ENCODE results near the gene IQSEC2. TPM values are rescaled to one million over a fixed set of nuclear protein-coding genes. Genes with fewer than 3 reads are reported as not detected.

The IQSEC2 gene
- total and polyA plus RNA-seq, 2 of the 13 experiments (the other 11 are each of a cell fraction or from before 2014, with no cell fraction given): 0.13 to 0.21 TPM

DNA sequence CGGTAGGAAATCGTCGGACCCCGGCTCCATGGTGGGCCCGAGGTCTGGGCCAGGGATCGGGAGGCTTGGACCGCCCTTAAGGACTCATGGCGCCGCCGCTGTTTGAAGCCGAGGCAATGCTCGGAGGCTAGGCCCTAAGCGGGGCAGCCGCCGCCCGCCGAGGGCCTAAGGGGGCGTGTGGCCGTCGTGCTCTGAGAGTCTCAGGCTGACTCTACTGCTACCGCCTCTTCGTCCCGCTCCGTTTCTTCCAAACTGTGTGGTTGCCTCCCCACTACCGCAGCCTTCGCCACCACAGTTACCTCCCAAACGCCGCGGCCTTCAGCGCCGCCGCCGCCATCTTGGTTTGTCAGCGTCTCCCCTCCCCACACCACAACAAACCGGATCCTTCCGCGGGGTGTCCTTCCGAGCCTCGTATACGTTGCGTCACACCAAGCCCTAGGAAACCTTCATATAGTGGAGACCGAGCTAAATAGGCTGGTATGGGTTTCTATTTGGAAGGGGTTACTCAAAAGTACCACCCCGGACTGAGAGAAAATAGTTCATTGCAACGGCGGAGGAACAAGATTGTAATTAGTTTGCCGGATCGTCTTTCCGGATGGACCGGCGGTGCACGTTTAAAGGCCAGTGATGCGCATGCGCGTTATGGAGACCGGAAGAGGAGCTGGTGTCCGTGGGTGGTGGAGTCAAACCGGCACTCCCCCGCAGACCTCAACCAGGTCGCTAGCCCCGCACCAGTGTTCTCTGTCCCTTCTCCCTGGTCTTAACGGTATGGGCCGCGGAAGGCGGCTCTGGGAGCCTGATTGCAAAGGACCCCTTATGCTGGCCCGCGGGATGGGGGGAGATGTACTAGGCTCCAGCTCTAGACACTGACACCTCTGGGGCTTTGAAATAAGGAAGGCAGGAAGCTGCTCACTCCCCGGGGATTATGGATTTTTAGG, 56.3 kb downstream of the IQSEC2 start, which contains the start of gene KDM5C (continued):
- no peak for TF ChIP-seq ZNF660 (CRISPR knock-in tag; IDR thresholded peaks at IDR 0.05; ENCODE audit: borderline replicate concordance, low read depth)
- no peak for TF ChIP-seq IRX3 (CRISPR knock-in tag; IDR thresholded peaks at IDR 0.05; ENCODE audit: borderline replicate concordance, low read depth)
- TF ChIP-seq ZNF180 (CRISPR knock-in tag; IDR thresholded peaks at IDR 0.05; ENCODE audit: borderline replicate concordance, low read depth): no peak
- TF ChIP-seq RELA (CRISPR knock-in tag; IDR thresholded peaks at IDR 0.05): no peak
- no peak for TF ChIP-seq ZNF790 (CRISPR knock-in tag; IDR thresholded peaks at IDR 0.05; ENCODE audit: borderline replicate concordance)
- TF ChIP-seq RARG (CRISPR knock-in tag; IDR thresholded peaks at IDR 0.05; ENCODE audit: low read depth): no peak
- no peak for TF ChIP-seq ARHGAP35 (CRISPR knock-in tag; IDR thresholded peaks at IDR 0.05; ENCODE audit: borderline replicate concordance)
- TF ChIP-seq PCBP1 (IDR thresholded peaks at IDR 0.05; ENCODE audit: borderline replicate concordance, low read depth, low read length): no peak
- peak; percentile 76 for TF ChIP-seq SPEN (CRISPR knock-in tag; IDR thresholded peaks at IDR 0.05; ENCODE audit: low read depth)
- no peak for TF ChIP-seq ERF (CRISPR knock-in tag; IDR thresholded peaks at IDR 0.05)
- TF ChIP-seq ZC3H13 (CRISPR knock-in tag; IDR thresholded peaks at IDR 0.05): no peak
- TF ChIP-seq KAT8 (CRISPR knock-in tag; IDR thresholded peaks at IDR 0.05): peak; percentile 74
- no peak for TF ChIP-seq ZNF354B (CRISPR knock-in tag; IDR thresholded peaks at IDR 0.05)
- no peak for TF ChIP-seq ZFAT (CRISPR knock-in tag; conservative IDR thresholded peaks at IDR 0.05)
- TF ChIP-seq ZNF616 (CRISPR knock-in tag; IDR thresholded peaks at IDR 0.05; ENCODE audit: low read depth): peak; percentile 72; the same call in 1 of the 2 replicates
- no peak for TF ChIP-seq HCFC1 (IDR thresholded peaks at IDR 0.05; ENCODE audit: low read depth, low read length)
- TF ChIP-seq CCAR2 (optimal IDR thresholded peaks at IDR 0.05; ENCODE audit: low read depth, low read length): no peak
- no peak for TF ChIP-seq ZFP41 (CRISPR knock-in tag; IDR thresholded peaks at IDR 0.05; ENCODE audit: borderline replicate concordance)
- TF ChIP-seq, protein P1, sequence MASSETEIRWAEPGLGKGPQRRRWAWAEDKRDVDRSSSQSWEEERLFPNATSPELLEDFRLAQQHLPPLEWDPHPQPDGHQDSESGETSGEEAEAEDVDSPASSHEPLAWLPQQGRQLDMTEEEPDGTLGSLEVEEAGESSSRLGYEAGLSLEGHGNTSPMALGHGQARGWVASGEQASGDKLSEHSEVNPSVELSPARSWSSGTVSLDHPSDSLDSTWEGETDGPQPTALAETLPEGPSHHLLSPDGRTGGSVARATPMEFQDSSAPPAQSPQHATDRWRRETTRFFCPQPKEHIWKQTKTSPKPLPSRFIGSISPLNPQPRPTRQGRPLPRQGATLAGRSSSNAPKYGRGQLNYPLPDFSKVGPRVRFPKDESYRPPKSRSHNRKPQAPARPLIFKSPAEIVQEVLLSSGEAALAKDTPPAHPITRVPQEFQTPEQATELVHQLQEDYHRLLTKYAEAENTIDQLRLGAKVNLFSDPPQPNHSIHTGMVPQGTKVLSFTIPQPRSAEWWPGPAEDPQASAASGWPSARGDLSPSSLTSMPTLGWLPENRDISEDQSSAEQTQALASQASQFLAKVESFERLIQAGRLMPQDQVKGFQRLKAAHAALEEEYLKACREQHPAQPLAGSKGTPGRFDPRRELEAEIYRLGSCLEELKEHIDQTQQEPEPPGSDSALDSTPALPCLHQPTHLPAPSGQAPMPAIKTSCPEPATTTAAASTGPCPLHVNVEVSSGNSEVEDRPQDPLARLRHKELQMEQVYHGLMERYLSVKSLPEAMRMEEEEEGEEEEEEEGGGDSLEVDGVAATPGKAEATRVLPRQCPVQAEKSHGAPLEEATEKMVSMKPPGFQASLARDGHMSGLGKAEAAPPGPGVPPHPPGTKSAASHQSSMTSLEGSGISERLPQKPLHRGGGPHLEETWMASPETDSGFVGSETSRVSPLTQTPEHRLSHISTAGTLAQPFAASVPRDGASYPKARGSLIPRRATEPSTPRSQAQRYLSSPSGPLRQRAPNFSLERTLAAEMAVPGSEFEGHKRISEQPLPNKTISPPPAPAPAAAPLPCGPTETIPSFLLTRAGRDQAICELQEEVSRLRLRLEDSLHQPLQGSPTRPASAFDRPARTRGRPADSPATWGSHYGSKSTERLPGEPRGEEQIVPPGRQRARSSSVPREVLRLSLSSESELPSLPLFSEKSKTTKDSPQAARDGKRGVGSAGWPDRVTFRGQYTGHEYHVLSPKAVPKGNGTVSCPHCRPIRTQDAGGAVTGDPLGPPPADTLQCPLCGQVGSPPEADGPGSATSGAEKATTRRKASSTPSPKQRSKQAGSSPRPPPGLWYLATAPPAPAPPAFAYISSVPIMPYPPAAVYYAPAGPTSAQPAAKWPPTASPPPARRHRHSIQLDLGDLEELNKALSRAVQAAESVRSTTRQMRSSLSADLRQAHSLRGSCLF (CRISPR knock-in tag; IDR thresholded peaks at IDR 0.05; ENCODE audit: borderline replicate concordance): no peak
- no peak for TF ChIP-seq ZNF20 (CRISPR knock-in tag; IDR thresholded peaks at IDR 0.05)
- TF ChIP-seq KMT2B (CRISPR knock-in tag; IDR thresholded peaks at IDR 0.05): 0 out of 2 replicates have a peak, but pooled peaks have one; percentile 46
- no peak for TF ChIP-seq ZFP36L2 (CRISPR knock-in tag; IDR thresholded peaks at IDR 0.05)
- TF ChIP-seq JARID2 (CRISPR knock-in tag; IDR thresholded peaks at IDR 0.05; ENCODE audit: insufficient replicate concordance): no peak
- no peak for TF ChIP-seq ZNF44 (CRISPR knock-in tag; IDR thresholded peaks at IDR 0.05)
- TF ChIP-seq, protein P2, sequence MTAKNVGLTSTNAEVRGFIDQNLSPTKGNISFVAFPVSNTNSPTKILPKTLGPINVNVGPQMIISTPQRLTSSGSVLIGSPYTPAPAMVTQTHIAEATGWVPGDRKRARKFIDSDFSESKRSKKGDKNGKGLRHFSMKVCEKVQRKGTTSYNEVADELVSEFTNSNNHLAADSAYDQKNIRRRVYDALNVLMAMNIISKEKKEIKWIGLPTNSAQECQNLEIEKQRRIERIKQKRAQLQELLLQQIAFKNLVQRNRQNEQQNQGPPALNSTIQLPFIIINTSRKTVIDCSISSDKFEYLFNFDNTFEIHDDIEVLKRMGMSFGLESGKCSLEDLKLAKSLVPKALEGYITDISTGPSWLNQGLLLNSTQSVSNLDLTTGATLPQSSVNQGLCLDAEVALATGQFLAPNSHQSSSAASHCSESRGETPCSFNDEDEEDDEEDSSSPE (CRISPR knock-in tag; IDR thresholded peaks at IDR 0.05): no peak
